Nephron (organoid): ENCODE measurements around the gene SUCLG2.

Experiments
- H3K27ac Mint-ChIP-seq, 3 experiments: 2 replicates each; pipeline ENCODE4 v1.8.0; 2020; ENCODE audit warnings: mixed read lengths in 3 of 3, mild to moderate bottlenecking in 2 of 3, moderate library complexity in 1 of 3
- H3K27me3 Mint-ChIP-seq: 2 replicates; pipeline ENCODE4 v1.8.0; 2021; ENCODE audit warnings: low read depth, mild to moderate bottlenecking, moderate library complexity, mixed read lengths
- H3K36me3 Mint-ChIP-seq: 2 replicates; pipeline ENCODE4 v1.8.0; 2020; ENCODE audit warnings: low read depth, mixed read lengths
- H3K4me1 Mint-ChIP-seq: 2 replicates; pipeline ENCODE4 v1.8.0; 2020; ENCODE audit warnings: mixed read lengths
- H3K4me3 Mint-ChIP-seq, 3 experiments: 2 replicates each; pipeline ENCODE4 v1.8.0; 2020; ENCODE audit warnings: mild to moderate bottlenecking in 3 of 3, mixed read lengths in 3 of 3, moderate library complexity in 2 of 3
- H3K9me3 Mint-ChIP-seq: 2 replicates; pipeline ENCODE4 v1.8.0; 2020; ENCODE audit warnings: mixed read lengths
- CTCF ChIP-seq, 3 experiments: fragments of 200-600 bp; sonication (generic); IDR thresholded peaks; one replicate each; pipeline ENCODE4 v1.5.0; 2021; ENCODE audit warnings: antibody characterized with exemption in 3 of 3; ENCODE audit not compliant: unreplicated experiment in 3 of 3

Gene SUCLG2

GRCh38 chr3:67478423-67478822 is 176.0 kb downstream of the SUCLG2 start:
- Mint-ChIP-seq H3K27ac (no peak overlapping the region), H3K4me1 (no peaks in the 10 kb centered on the region), H3K27me3 (no peaks in the 10 kb centered on the region), H3K36me3 (peaks cover 18% of the 10 kb centered on the region), H3K9me3 (no peaks in the 10 kb centered on the region), H3K4me3 (no peak overlapping the region)
- TF ChIP-seq CTCF (IDR thresholded peaks at IDR 0.05; ENCODE audit: unreplicated experiment in 3 of 3) = no peak

GRCh38 chr3:67474311-67474710 is 180.1 kb downstream of the SUCLG2 start:
- no peak overlapping the region for H3K27ac Mint-ChIP-seq
- no peaks in the 10 kb centered on the region for H3K27me3 Mint-ChIP-seq
- H3K4me3 Mint-ChIP-seq = no peak overlapping the region
- no peak for TF ChIP-seq CTCF (IDR thresholded peaks at IDR 0.05; ENCODE audit: unreplicated experiment in 3 of 3)
- no peaks in the 10 kb centered on the region for H3K9me3 Mint-ChIP-seq
- no peaks in the 10 kb centered on the region for H3K4me1 Mint-ChIP-seq
- H3K36me3 Mint-ChIP-seq = peaks cover 16% of the 10 kb centered on the region

- no peaks in the 10 kb centered on the region for H3K9me3 Mint-ChIP-seq
These were observed 181.7 kb downstream of the SUCLG2 start for GRCh38 chr3:67472674-67473201.

GRCh38 chr3:67470207-67470606 is 184.2 kb downstream of the SUCLG2 start:
- Mint-ChIP-seq H3K9me3 (no peaks in the 10 kb centered on the region), H3K36me3 (peaks cover 8% of the 10 kb centered on the region), H3K4me3 (no peak overlapping the region), H3K27ac (no peak overlapping the region), H3K4me1 (no peaks in the 10 kb centered on the region), H3K27me3 (no peaks in the 10 kb centered on the region)
- no peak for TF ChIP-seq CTCF (IDR thresholded peaks at IDR 0.05; ENCODE audit: unreplicated experiment in 3 of 3)

More at GRCh38 chr3:67472674-67473201, 181.7 kb downstream of the SUCLG2 start:
- H3K36me3 Mint-ChIP-seq = peaks cover 16% of the 10 kb centered on the region
- no peak overlapping the region for H3K4me3 Mint-ChIP-seq
- no peaks in the 10 kb centered on the region for H3K4me1 Mint-ChIP-seq
- no peaks in the 10 kb centered on the region for H3K27me3 Mint-ChIP-seq
- H3K27ac Mint-ChIP-seq = no peak overlapping the region
- TF ChIP-seq CTCF (IDR thresholded peaks at IDR 0.05; ENCODE audit: unreplicated experiment in 3 of 3) = no peak

GRCh38 chr3:67468511-67468910 is 185.9 kb downstream of the SUCLG2 start:
- no peak for TF ChIP-seq CTCF (IDR thresholded peaks at IDR 0.05; ENCODE audit: unreplicated experiment in 3 of 3)
- Mint-ChIP-seq H3K27ac (no peak overlapping the region), H3K9me3 (no peaks in the 10 kb centered on the region), H3K27me3 (no peaks in the 10 kb centered on the region), H3K4me3 (no peak overlapping the region), H3K4me1 (no peaks in the 10 kb centered on the region), H3K36me3 (peaks cover 4% of the 10 kb centered on the region)

- no peaks in the 10 kb centered on the region for H3K36me3 Mint-ChIP-seq
- H3K4me1 Mint-ChIP-seq = peaks cover 32% of the 10 kb centered on the region
- no peak overlapping the region for H3K27ac Mint-ChIP-seq
- H3K4me3 Mint-ChIP-seq = no peak overlapping the region
- H3K27me3 Mint-ChIP-seq = no peaks in the 10 kb centered on the region
- no peak for TF ChIP-seq CTCF (IDR thresholded peaks at IDR 0.05; ENCODE audit: unreplicated experiment in 3 of 3)
- H3K9me3 Mint-ChIP-seq = no peaks in the 10 kb centered on the region
These were observed 190.8 kb downstream of the SUCLG2 start for GRCh38 chr3:67463656-67464055.
